ENCODE measurements around the gene SREBF2. TPM values are rescaled to one million over a fixed set of nuclear protein-coding genes. Genes with fewer than 3 reads are reported as not detected.

Gene SREBF2
- total and polyA plus RNA-seq, 2 donors (not counting 3 experiments of a cell fraction or from before 2014, with no cell fraction given): 101 to 136 TPM

GRCh38 chr22:41805639-41806038 lies 27.3 kb upstream of the SREBF2 start:
- Histone ChIP-seq H4K20me1 (replicated peaks; ENCODE audit: control insufficient read depth, extremely low read depth, insufficient read depth, low read length) (no peaks in the 10 kb centered on the region), H3K36me3 (ENCODE audit: control insufficient read depth in 2 of 2, extremely low read depth in 1 of 2, insufficient read depth in 2 of 2, low read length in 2 of 2) (no peaks in the 10 kb centered on the region), H3K4me1 (ENCODE audit: control insufficient read depth, extremely low read depth, insufficient read depth, low read length) (peaks cover 7% of the 10 kb centered on the region), H3K9ac (replicated peaks; ENCODE audit: extremely low read depth, insufficient read depth, low read length) (no peak overlapping the region), H2AFZ (ENCODE audit: low read depth, low read length) (no peak overlapping the region), H3K27me3 (ENCODE audit: control insufficient read depth in 2 of 2, insufficient read depth in 2 of 2, low read length in 2 of 2) (no peaks in the 10 kb centered on the region), H3K79me2 (ENCODE audit: control insufficient read depth, insufficient read depth, low read length) (peaks cover 5% of the 10 kb centered on the region), H3K4me2 (ENCODE audit: insufficient read depth, low read length) (no peak overlapping the region), H3K27ac (ENCODE audit: insufficient read depth, low read depth, low read length) (no peak overlapping the region), H3K9me3 (replicated peaks; ENCODE audit: control insufficient read depth, insufficient read depth, low read length) (no peaks in the 10 kb centered on the region), H3K4me3 (replicated peaks in 1 of 3; ENCODE audit: insufficient read depth in 1 of 3, low read depth in 1 of 3, low read length in 3 of 3) (no peak overlapping the region), H3K9me1 (replicated peaks; ENCODE audit: control insufficient read depth, extremely low read depth, insufficient read depth, low read length) (no peaks in the 10 kb centered on the region)
- ChIA-PET CTCF (interaction anchor here (1.0 to 1.2 kb wide), 2 partner anchors 20 to 59 kb away, joined by 3 to 4 read pairs; no protein-coding TSS in a partner anchor), POLR2A (no interaction called here)
- intact Hi-C loops (cut with micrococcal nuclease): no loop called here
- no peak for DNase-seq (ENCODE audit: low read depth, low spot score)
- TF ChIP-seq POLR2A (IDR thresholded peaks at IDR 0.05; ENCODE audit: low read depth, low read length) (no peak), EZH2 (IDR thresholded peaks at IDR 0.05; ENCODE audit: borderline replicate concordance, low read depth, low read length, severe bottlenecking) (no peak), MAX (IDR thresholded peaks at IDR 0.05; ENCODE audit: insufficient read depth, insufficient read length) (no peak), FOS (IDR thresholded peaks at IDR 0.05; ENCODE audit: borderline replicate concordance, insufficient read depth, low read length) (no peak), MYC (IDR thresholded peaks at IDR 0.05; ENCODE audit: low read depth, low read length) (no peak), POLR2AphosphoS5 (IDR thresholded peaks at IDR 0.05; ENCODE audit: insufficient read depth, low read depth, low read length) (no peak), CTCF (IDR thresholded peaks at IDR 0.05; ENCODE audit: extremely low read depth in 1 of 2, insufficient read depth in 1 of 2, low read depth in 1 of 2, low read length in 2 of 2) (no peak), GATA2 (IDR thresholded peaks at IDR 0.05; ENCODE audit: insufficient read depth, insufficient read length, low read depth, low read length) (no peak), JUN (IDR thresholded peaks at IDR 0.05; ENCODE audit: borderline replicate concordance, insufficient read depth, insufficient read length, low read depth) (no peak)
- dilution Hi-C loops (cut with MboI; ENCODE audit: extremely low pct_ligation_motif_present, low sequenced_read_pairs): no loop called here
- no TSS peak for BruUV-seq (replicated peaks)
- FAIRE-seq: no peak

Measured in endothelial cell of umbilical vein (primary cell).